A549 (cell line): ENCODE measurements around the gene LPCAT4.

Experiments used
- BCL3 ChIP-seq: fragments of >200 bp; sonication (Bioruptor Twin); formaldehyde crosslinking; IDR thresholded peaks from 3 replicates; pipeline ENCODE4 v1.6.1; 2016
- CBX8 ChIP-seq: fragments of 200-600 bp; sonication (generic); IDR thresholded peaks from 2 replicates; pipeline ENCODE4 v1.6.1; 2016
- CTCF ChIP-seq: fragments of >200 bp; sonication (Bioruptor Twin); formaldehyde crosslinking; IDR thresholded peaks from 3 replicates; pipeline ENCODE4 v1.5.1; 2016
- MAX ChIP-seq: IDR thresholded peaks from 2 replicates; pipeline ENCODE4 v1.6.1; 2012
- MYC ChIP-seq: IDR thresholded peaks from 2 replicates; pipeline ENCODE4 v1.6.1; 2012; ENCODE audit warnings: mild to moderate bottlenecking, inconsistent platforms, low read length, improper control_type of control experiment, borderline replicate concordance
- PBX3 ChIP-seq: IDR thresholded peaks from 2 replicates; pipeline ENCODE4 v1.6.1; 2012
- POLR2A ChIP-seq: IDR thresholded peaks from 2 replicates; pipeline ENCODE4 v1.6.1; 2012; ENCODE audit warnings: mild to moderate bottlenecking, low read length
- SMC3 ChIP-seq: fragments of >200 bp; sonication (Bioruptor Twin); formaldehyde crosslinking; IDR thresholded peaks from 3 replicates; pipeline ENCODE4 v1.6.1; 2018; ENCODE audit warnings: inconsistent platforms
- SREBF2 ChIP-seq: fragments of 450-650 bp; IDR thresholded peaks from 2 replicates; pipeline ENCODE4 v1.6.1; 2014; ENCODE audit warnings: mild to moderate bottlenecking, moderate library complexity
- ZFP36 ChIP-seq: fragments of 450-650 bp; IDR thresholded peaks from 2 replicates; pipeline ENCODE4 v1.6.1; 2014; ENCODE audit warnings: borderline replicate concordance; ENCODE audit not compliant: partially characterized antibody

GRCh38 chr15:34314491-34315490, 52.2 kb downstream of the LPCAT4 start:
- no peak for TF ChIP-seq POLR2A
- no peak for TF ChIP-seq CTCF
- TF ChIP-seq SMC3 = no peak
- no peak for TF ChIP-seq ZFP36
- TF ChIP-seq MYC = no peak
- no peak for TF ChIP-seq PBX3
- no peak for TF ChIP-seq MAX
- no peak for TF ChIP-seq CBX8
- TF ChIP-seq SREBF2 = no peak
- no peak for TF ChIP-seq BCL3
